ENCODE measurements around the gene EYS.

Gene EYS

GRCh38 chr6:65650086-65650485, 56.9 kb downstream of the EYS start:
- no peak for TF ChIP-seq CTCF (IDR thresholded peaks at IDR 0.05)
- Histone ChIP-seq H3K79me2 (no peaks in the 10 kb centered on the region), H3K4me2 (ENCODE audit: low read length) (no peak overlapping the region), H3K27ac (no peak overlapping the region), H3K9ac (no peak overlapping the region), H3K36me3 (ENCODE audit: control insufficient read depth, insufficient read depth, low read length) (no peaks in the 10 kb centered on the region), H3K4me3 (ENCODE audit: low read depth, low read length) (no peak overlapping the region), H2AFZ (no peak overlapping the region), H3K27me3 (ENCODE audit: control insufficient read depth, insufficient read depth, low read length) (no peaks in the 10 kb centered on the region), H3K4me1 (no peaks in the 10 kb centered on the region), H3K9me3 (ENCODE audit: control insufficient read depth, low read length) (no peaks in the 10 kb centered on the region)

- no peaks in the 10 kb centered on the region for H3K36me3 ChIP-seq (ENCODE audit: control insufficient read depth, insufficient read depth, low read length)
- TF ChIP-seq CTCF (IDR thresholded peaks at IDR 0.05): no peak
- H3K4me2 ChIP-seq (ENCODE audit: low read length): no peak overlapping the region
- no peaks in the 10 kb centered on the region for H3K79me2 ChIP-seq
- H2AFZ ChIP-seq: no peak overlapping the region
- no peak overlapping the region for H3K27ac ChIP-seq
- H3K27me3 ChIP-seq (ENCODE audit: control insufficient read depth, insufficient read depth, low read length): no peaks in the 10 kb centered on the region
- no peaks in the 10 kb centered on the region for H3K9me3 ChIP-seq (ENCODE audit: control insufficient read depth, low read length)
- H3K9ac ChIP-seq: no peak overlapping the region
- H3K4me1 ChIP-seq: no peaks in the 10 kb centered on the region
- no peak overlapping the region for H3K4me3 ChIP-seq (ENCODE audit: low read depth, low read length)
Observed at GRCh38 chr6:65649392-65649791, 57.6 kb downstream of the EYS start.

- H3K4me1 ChIP-seq: no peaks in the 10 kb centered on the region
- no peak overlapping the region for H3K4me2 ChIP-seq (ENCODE audit: low read length)
- H3K27me3 ChIP-seq (ENCODE audit: control insufficient read depth, insufficient read depth, low read length): no peaks in the 10 kb centered on the region
- H3K9me3 ChIP-seq (ENCODE audit: control insufficient read depth, low read length): peaks cover 3% of the 10 kb centered on the region
- H3K79me2 ChIP-seq: no peaks in the 10 kb centered on the region
- H3K36me3 ChIP-seq (ENCODE audit: control insufficient read depth, insufficient read depth, low read length): no peaks in the 10 kb centered on the region
- H3K27ac ChIP-seq: no peak overlapping the region
- no peak overlapping the region for H2AFZ ChIP-seq
- H3K9ac ChIP-seq: no peak overlapping the region
- no peak for TF ChIP-seq CTCF (IDR thresholded peaks at IDR 0.05)
- H3K4me3 ChIP-seq (ENCODE audit: low read depth, low read length): no peak overlapping the region
Observed at GRCh38 chr6:65646544-65646943, 60.5 kb downstream of the EYS start.

- peaks cover 3% of the 10 kb centered on the region for H3K9me3 ChIP-seq (ENCODE audit: control insufficient read depth, low read length)
- H3K27ac ChIP-seq: no peak overlapping the region
- TF ChIP-seq CTCF (IDR thresholded peaks at IDR 0.05): no peak
- H2AFZ ChIP-seq: no peak overlapping the region
- no peaks in the 10 kb centered on the region for H3K79me2 ChIP-seq
- H3K4me1 ChIP-seq: no peaks in the 10 kb centered on the region
- H3K4me2 ChIP-seq (ENCODE audit: low read length): no peak overlapping the region
- H3K36me3 ChIP-seq (ENCODE audit: control insufficient read depth, insufficient read depth, low read length): no peaks in the 10 kb centered on the region
- H3K4me3 ChIP-seq (ENCODE audit: low read depth, low read length): no peak overlapping the region
- H3K27me3 ChIP-seq (ENCODE audit: control insufficient read depth, insufficient read depth, low read length): no peaks in the 10 kb centered on the region
- H3K9ac ChIP-seq: no peak overlapping the region
Observed at GRCh38 chr6:65642776-65643175, 64.2 kb downstream of the EYS start.

GRCh38 chr6:65638047-65638831, 68.8 kb downstream of the EYS start:
- H3K79me2 ChIP-seq: no peaks in the 10 kb centered on the region
- H3K4me1 ChIP-seq: no peaks in the 10 kb centered on the region
- no peak overlapping the region for H3K27ac ChIP-seq
- H2AFZ ChIP-seq: no peak overlapping the region
- no peaks in the 10 kb centered on the region for H3K27me3 ChIP-seq (ENCODE audit: control insufficient read depth, insufficient read depth, low read length)
- H3K9me3 ChIP-seq (ENCODE audit: control insufficient read depth, low read length): peaks cover 3% of the 10 kb centered on the region
- H3K4me2 ChIP-seq (ENCODE audit: low read length): no peak overlapping the region
- TF ChIP-seq CTCF (IDR thresholded peaks at IDR 0.05): no peak
- no peak overlapping the region for H3K4me3 ChIP-seq (ENCODE audit: low read depth, low read length)
- no peak overlapping the region for H3K9ac ChIP-seq
- no peaks in the 10 kb centered on the region for H3K36me3 ChIP-seq (ENCODE audit: control insufficient read depth, insufficient read depth, low read length)

Measured in parathyroid adenoma (tissue), 2 donors.